ENCODE measurements around the gene CCDC187. TPM values are rescaled to one million over a fixed set of nuclear protein-coding genes. Genes with fewer than 3 reads are reported as not detected.

Gene CCDC187
- total RNA-seq, 5 donors from 2014 or later (not counting 1 experiment from before 2014, with no cell fraction given): 0.07 to 0.20 (median 0.09) TPM; not detected in 1

GRCh38 chr9:136264441-136265405 is 39.2 kb downstream of the CCDC187 start:
- DNase-seq (no peak), ATAC-seq (replicated peaks in 1 of 4) (no peak)
- Histone ChIP-seq H3K27me3 (replicated peaks in 1 of 2; ENCODE audit: control insufficient read depth in 2 of 2, extremely low read depth in 1 of 2, insufficient read depth in 2 of 2, low read length in 1 of 2) (peaks cover 0 to 22% of the 10 kb centered on the region in 2 experiments), H3K36me3 (ENCODE audit: control insufficient read depth in 2 of 2, extremely low read depth in 1 of 2, insufficient read depth in 1 of 2, low read length in 1 of 2) (no peaks in the 10 kb centered on the region), H3K9me3 (no peaks in the 10 kb centered on the region), H3K27ac (ENCODE audit: low read length) (no peak overlapping the region), H3K4me3 (ENCODE audit: control insufficient read depth in 1 of 2, extremely low read depth in 1 of 2, low read length in 1 of 2) (no peak overlapping the region), H3K4me1 (ENCODE audit: control insufficient read depth in 1 of 2, extremely low read depth in 1 of 2, insufficient read depth in 2 of 2, low read length in 2 of 2) (peaks cover 0 to 16% of the 10 kb centered on the region in 2 experiments)
- no peak overlapping the region for H3K27ac Mint-ChIP-seq
- H3K9me3 Mint-ChIP-seq: no peaks in the 10 kb centered on the region
- no peaks in the 10 kb centered on the region for H3K27me3 Mint-ChIP-seq
- ChIA-PET CTCF (no interaction called here), POLR2A (interaction anchor here in 1 of 2 donors (0.7 kb wide), 1 partner anchor 19 kb away, joined by 5 read pairs; no protein-coding TSS in a partner anchor)
- no peaks in the 10 kb centered on the region for H3K36me3 Mint-ChIP-seq
- H3K4me1 Mint-ChIP-seq: peaks cover 4 to 11% (median 10%) of the 10 kb centered on the region in 3 donors
- no peak overlapping the region for H3K4me3 Mint-ChIP-seq
- 75% methylated on average over 23 of the region's 24 CpGs for WGBS (ENCODE audit: insufficient coverage)

GRCh38 chr9:136264031-136264430 is 39.9 kb downstream of the CCDC187 start:
- 94% methylated on average over 15 of the region's 19 CpGs for WGBS (ENCODE audit: insufficient coverage)
- Mint-ChIP-seq H3K4me3 (no peak overlapping the region), H3K36me3 (no peaks in the 10 kb centered on the region), H3K27ac (no peak overlapping the region), H3K4me1 (peaks cover 4 to 11% (median 10%) of the 10 kb centered on the region in 3 donors), H3K27me3 (no peaks in the 10 kb centered on the region), H3K9me3 (no peaks in the 10 kb centered on the region)
- no peak overlapping the region for H3K4me3 ChIP-seq (ENCODE audit: control insufficient read depth in 1 of 2, extremely low read depth in 1 of 2, low read length in 1 of 2)
- peaks cover 0 to 22% of the 10 kb centered on the region in 2 experiments for H3K27me3 ChIP-seq (replicated peaks in 1 of 2; ENCODE audit: control insufficient read depth in 2 of 2, extremely low read depth in 1 of 2, insufficient read depth in 2 of 2, low read length in 1 of 2)
- ATAC-seq (replicated peaks in 1 of 4) (no peak), DNase-seq (no peak)
- peaks cover 0 to 16% of the 10 kb centered on the region in 2 experiments for H3K4me1 ChIP-seq (ENCODE audit: control insufficient read depth in 1 of 2, extremely low read depth in 1 of 2, insufficient read depth in 2 of 2, low read length in 2 of 2)
- ChIA-PET POLR2A (no interaction called here), CTCF (no interaction called here)
- no peaks in the 10 kb centered on the region for H3K9me3 ChIP-seq
- H3K36me3 ChIP-seq (ENCODE audit: control insufficient read depth in 2 of 2, extremely low read depth in 1 of 2, insufficient read depth in 1 of 2, low read length in 1 of 2): no peaks in the 10 kb centered on the region
- H3K27ac ChIP-seq (ENCODE audit: low read length): no peak overlapping the region

- no peaks in the 10 kb centered on the region for H3K36me3 ChIP-seq (ENCODE audit: control insufficient read depth in 2 of 2, extremely low read depth in 1 of 2, insufficient read depth in 1 of 2, low read length in 1 of 2)
- ATAC-seq (replicated peaks in 1 of 4): no peak
- WGBS (ENCODE audit: insufficient coverage): 90% methylated on average over 5 of the region's 6 CpGs
Measured at GRCh38 chr9:136262671-136263178, 41.2 kb downstream of the CCDC187 start.

GRCh38 chr9:136261686-136262430 is 42.0 kb downstream of the CCDC187 start:
- H3K36me3 Mint-ChIP-seq: no peaks in the 10 kb centered on the region
- H3K27me3 ChIP-seq (replicated peaks in 1 of 2; ENCODE audit: control insufficient read depth in 2 of 2, extremely low read depth in 1 of 2, insufficient read depth in 2 of 2, low read length in 1 of 2): peaks cover 0 to 24% of the 10 kb centered on the region in 2 experiments
- H3K9me3 ChIP-seq: no peaks in the 10 kb centered on the region
- H3K4me1 Mint-ChIP-seq: peaks cover under 1 to 5% (median 5%) of the 10 kb centered on the region in 3 donors
- H3K27ac ChIP-seq (ENCODE audit: low read length): no peak overlapping the region
- H3K4me3 Mint-ChIP-seq: no peak overlapping the region
- no peaks in the 10 kb centered on the region for H3K36me3 ChIP-seq (ENCODE audit: control insufficient read depth in 2 of 2, extremely low read depth in 1 of 2, insufficient read depth in 1 of 2, low read length in 1 of 2)
- no peaks in the 10 kb centered on the region for H3K9me3 Mint-ChIP-seq
- 87% methylated on average over 26 of the region's 28 CpGs for WGBS (ENCODE audit: insufficient coverage)
- DNase-seq (no peak), ATAC-seq (replicated peaks in 1 of 4) (no peak)
- no peak overlapping the region for H3K4me3 ChIP-seq (ENCODE audit: control insufficient read depth in 1 of 2, extremely low read depth in 1 of 2, low read length in 1 of 2)
- no peaks in the 10 kb centered on the region for H3K27me3 Mint-ChIP-seq
- CTCF ChIA-PET: no interaction called here
- no peak overlapping the region for H3K27ac Mint-ChIP-seq
- POLR2A ChIA-PET: no interaction called here
- H3K4me1 ChIP-seq (ENCODE audit: control insufficient read depth in 1 of 2, extremely low read depth in 1 of 2, insufficient read depth in 2 of 2, low read length in 2 of 2): peaks cover 0 to 6% of the 10 kb centered on the region in 2 experiments

More at GRCh38 chr9:136262671-136263178, 41.2 kb downstream of the CCDC187 start:
- H3K27ac ChIP-seq (ENCODE audit: low read length): no peak overlapping the region
- Mint-ChIP-seq H3K27ac (no peak overlapping the region), H3K36me3 (no peaks in the 10 kb centered on the region), H3K27me3 (no peaks in the 10 kb centered on the region), H3K4me1 (peaks cover 4 to 10% (median 8%) of the 10 kb centered on the region in 3 donors), H3K4me3 (no peak overlapping the region), H3K9me3 (no peaks in the 10 kb centered on the region)
- ChIA-PET POLR2A (no interaction called here), CTCF (no interaction called here)
- H3K4me1 ChIP-seq (ENCODE audit: control insufficient read depth in 1 of 2, extremely low read depth in 1 of 2, insufficient read depth in 2 of 2, low read length in 2 of 2): peaks cover 0 to 12% of the 10 kb centered on the region in 2 experiments
- no peak overlapping the region for H3K4me3 ChIP-seq (ENCODE audit: control insufficient read depth in 1 of 2, extremely low read depth in 1 of 2, low read length in 1 of 2)
- H3K9me3 ChIP-seq: no peaks in the 10 kb centered on the region
- H3K27me3 ChIP-seq (replicated peaks in 1 of 2; ENCODE audit: control insufficient read depth in 2 of 2, extremely low read depth in 1 of 2, insufficient read depth in 2 of 2, low read length in 1 of 2): peaks cover 0 to 23% of the 10 kb centered on the region in 2 experiments
- no peak for DNase-seq

GRCh38 chr9:136260936-136261472 is 42.9 kb downstream of the CCDC187 start:
- Histone ChIP-seq H3K4me1 (ENCODE audit: control insufficient read depth in 1 of 2, extremely low read depth in 1 of 2, insufficient read depth in 2 of 2, low read length in 2 of 2) (no peaks in the 10 kb centered on the region), H3K27ac (ENCODE audit: low read length) (no peak overlapping the region), H3K27me3 (replicated peaks in 1 of 2; ENCODE audit: control insufficient read depth in 2 of 2, extremely low read depth in 1 of 2, insufficient read depth in 2 of 2, low read length in 1 of 2) (peaks cover 0 to 21% of the 10 kb centered on the region in 2 experiments), H3K4me3 (ENCODE audit: control insufficient read depth in 1 of 2, extremely low read depth in 1 of 2, low read length in 1 of 2) (no peak overlapping the region), H3K36me3 (ENCODE audit: control insufficient read depth in 2 of 2, extremely low read depth in 1 of 2, insufficient read depth in 1 of 2, low read length in 1 of 2) (no peaks in the 10 kb centered on the region), H3K9me3 (no peaks in the 10 kb centered on the region)
- CTCF ChIA-PET: no interaction called here
- H3K9me3 Mint-ChIP-seq: no peaks in the 10 kb centered on the region
- 76% methylated on average over 13 of the region's 20 CpGs for WGBS (ENCODE audit: insufficient coverage)
- ATAC-seq (replicated peaks in 1 of 4): no peak
- POLR2A ChIA-PET: no interaction called here
- no peak overlapping the region for H3K4me3 Mint-ChIP-seq
- H3K36me3 Mint-ChIP-seq: no peaks in the 10 kb centered on the region
- no peak for DNase-seq
- H3K27me3 Mint-ChIP-seq: no peaks in the 10 kb centered on the region
- no peak overlapping the region for H3K27ac Mint-ChIP-seq
- no peaks in the 10 kb centered on the region for H3K4me1 Mint-ChIP-seq

GRCh38 chr9:136260521-136260920 is 43.4 kb downstream of the CCDC187 start:
- DNase-seq (no peak), ATAC-seq (replicated peaks in 1 of 4) (no peak)
- peaks cover 0 to 22% of the 10 kb centered on the region in 2 experiments for H3K27me3 ChIP-seq (replicated peaks in 1 of 2; ENCODE audit: control insufficient read depth in 2 of 2, extremely low read depth in 1 of 2, insufficient read depth in 2 of 2, low read length in 1 of 2)
- no peaks in the 10 kb centered on the region for H3K4me1 ChIP-seq (ENCODE audit: control insufficient read depth in 1 of 2, extremely low read depth in 1 of 2, insufficient read depth in 2 of 2, low read length in 2 of 2)
- no peaks in the 10 kb centered on the region for H3K27me3 Mint-ChIP-seq
- H3K9me3 ChIP-seq: no peaks in the 10 kb centered on the region
- no peak overlapping the region for H3K4me3 ChIP-seq (ENCODE audit: control insufficient read depth in 1 of 2, extremely low read depth in 1 of 2, low read length in 1 of 2)
- ChIA-PET CTCF (no interaction called here), POLR2A (no interaction called here)
- no peaks in the 10 kb centered on the region for H3K36me3 ChIP-seq (ENCODE audit: control insufficient read depth in 2 of 2, extremely low read depth in 1 of 2, insufficient read depth in 1 of 2, low read length in 1 of 2)
- 81% methylated on average over 8 of the region's 10 CpGs for WGBS (ENCODE audit: insufficient coverage)
- H3K4me1 Mint-ChIP-seq: no peaks in the 10 kb centered on the region
- no peak overlapping the region for H3K27ac Mint-ChIP-seq
- H3K9me3 Mint-ChIP-seq: no peaks in the 10 kb centered on the region
- H3K27ac ChIP-seq (ENCODE audit: low read length): no peak overlapping the region
- no peaks in the 10 kb centered on the region for H3K36me3 Mint-ChIP-seq
- H3K4me3 Mint-ChIP-seq: no peak overlapping the region

Data from T-cell (primary cell).